Measurements from ENCODE around the gene IL15RA.
"Not testable (repeated sequence)": the region's sequence is repeated elsewhere in the genome, so short reads cannot be mapped to it uniquely, and the experiment has no call there.

- TF ChIP-seq SIN3A (IDR thresholded peaks at IDR 0.05; ENCODE audit: borderline replicate concordance, insufficient read depth, low read depth, low read length); POLR2AphosphoS5 (IDR thresholded peaks at IDR 0.05; ENCODE audit: low read depth, low read length): not testable (repeated sequence)
- TF ChIP-seq, protein P1, sequence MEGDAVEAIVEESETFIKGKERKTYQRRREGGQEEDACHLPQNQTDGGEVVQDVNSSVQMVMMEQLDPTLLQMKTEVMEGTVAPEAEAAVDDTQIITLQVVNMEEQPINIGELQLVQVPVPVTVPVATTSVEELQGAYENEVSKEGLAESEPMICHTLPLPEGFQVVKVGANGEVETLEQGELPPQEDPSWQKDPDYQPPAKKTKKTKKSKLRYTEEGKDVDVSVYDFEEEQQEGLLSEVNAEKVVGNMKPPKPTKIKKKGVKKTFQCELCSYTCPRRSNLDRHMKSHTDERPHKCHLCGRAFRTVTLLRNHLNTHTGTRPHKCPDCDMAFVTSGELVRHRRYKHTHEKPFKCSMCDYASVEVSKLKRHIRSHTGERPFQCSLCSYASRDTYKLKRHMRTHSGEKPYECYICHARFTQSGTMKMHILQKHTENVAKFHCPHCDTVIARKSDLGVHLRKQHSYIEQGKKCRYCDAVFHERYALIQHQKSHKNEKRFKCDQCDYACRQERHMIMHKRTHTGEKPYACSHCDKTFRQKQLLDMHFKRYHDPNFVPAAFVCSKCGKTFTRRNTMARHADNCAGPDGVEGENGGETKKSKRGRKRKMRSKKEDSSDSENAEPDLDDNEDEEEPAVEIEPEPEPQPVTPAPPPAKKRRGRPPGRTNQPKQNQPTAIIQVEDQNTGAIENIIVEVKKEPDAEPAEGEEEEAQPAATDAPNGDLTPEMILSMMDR (IDR thresholded peaks at IDR 0.05) = not testable (repeated sequence)
These were observed 14.9 kb downstream of the IL15RA start for GRCh38 chr10:5962358-5962940.
